Astrocyte of the spinal cord (primary cell): ENCODE results near the gene TMEM127.
"Not testable (repeated sequence)": the region's sequence is repeated elsewhere in the genome, so short reads cannot be mapped to it uniquely, and the experiment has no call there.

ENCODE experiments used
- DNase-seq: peaks from one replicate; pipeline ENCODE4 v3.0.0; 2011; ENCODE audit warnings: low read depth, low spot score
- H3K4me3 ChIP-seq: 2 replicates; pipeline ENCODE4 v1.5.1; 2011; ENCODE audit warnings: low read depth, mild to moderate bottlenecking, low read length, moderate library complexity
- CTCF ChIP-seq: IDR thresholded peaks from 2 replicates; pipeline ENCODE4 v1.5.1; 2012; ENCODE audit warnings: low read depth, mild to moderate bottlenecking, low read length, inconsistent platforms
- in situ Hi-C: cut with HindIII; loops from 2 replicates; pipeline ENCODE4 v1.10.0; 2017; ENCODE audit warnings: low sequenced_read_pairs

TMEM127 gene

GRCh38 chr2:96304606-96305005 is 38.8 kb upstream of the TMEM127 start:
- TF ChIP-seq CTCF: no peak
- peak overlapping the region; percentile 96 for H3K4me3 ChIP-seq
- no peak for DNase-seq
- in situ Hi-C loops: no loop called here

- no peak overlapping the region for H3K4me3 ChIP-seq
- no peak for TF ChIP-seq CTCF
- in situ Hi-C loops: no loop called here
- no peak for DNase-seq
Observed at GRCh38 chr2:96301865-96302264, 36.1 kb upstream of the TMEM127 start.

GRCh38 chr2:96296925-96297324 is 31.1 kb upstream of the TMEM127 start:
- no peak for TF ChIP-seq CTCF
- DNase-seq: no peak
- H3K4me3 ChIP-seq: no peak overlapping the region
- in situ Hi-C loops: no loop called here

- DNase-seq, H3K4me3 ChIP-seq, in situ Hi-C loops: not testable (repeated sequence)
Observed at GRCh38 chr2:96294271-96294670, 28.5 kb upstream of the TMEM127 start.

- no peak for TF ChIP-seq CTCF
Observed at GRCh38 chr2:96291751-96292150, 26.0 kb upstream of the TMEM127 start.

GRCh38 chr2:96287273-96287856 is 21.6 kb upstream of the TMEM127 start:
- in situ Hi-C loops: no loop called here
- DNase-seq: no peak
- TF ChIP-seq CTCF: no peak
- no peak overlapping the region for H3K4me3 ChIP-seq

More at GRCh38 chr2:96291751-96292150, 26.0 kb upstream of the TMEM127 start:
- no peak for DNase-seq
- H3K4me3 ChIP-seq: no peak overlapping the region
- in situ Hi-C loops: no loop called here

- no peak overlapping the region for H3K4me3 ChIP-seq
- in situ Hi-C loops: no loop called here
- no peak for TF ChIP-seq CTCF
- no peak for DNase-seq
Observed at GRCh38 chr2:96276787-96277499, 11.1 kb upstream of the TMEM127 start.
